ENCODE data around the gene BMP7. TPM values are rescaled to one million over a fixed set of nuclear protein-coding genes. Genes with fewer than 3 reads are reported as not detected.

The BMP7 gene
- total and polyA plus RNA-seq, 9 of the 15 experiments (the other 6 are each of a cell fraction or from before 2014, with no cell fraction given) = 0.18 TPM; not detected in 8

DNA sequence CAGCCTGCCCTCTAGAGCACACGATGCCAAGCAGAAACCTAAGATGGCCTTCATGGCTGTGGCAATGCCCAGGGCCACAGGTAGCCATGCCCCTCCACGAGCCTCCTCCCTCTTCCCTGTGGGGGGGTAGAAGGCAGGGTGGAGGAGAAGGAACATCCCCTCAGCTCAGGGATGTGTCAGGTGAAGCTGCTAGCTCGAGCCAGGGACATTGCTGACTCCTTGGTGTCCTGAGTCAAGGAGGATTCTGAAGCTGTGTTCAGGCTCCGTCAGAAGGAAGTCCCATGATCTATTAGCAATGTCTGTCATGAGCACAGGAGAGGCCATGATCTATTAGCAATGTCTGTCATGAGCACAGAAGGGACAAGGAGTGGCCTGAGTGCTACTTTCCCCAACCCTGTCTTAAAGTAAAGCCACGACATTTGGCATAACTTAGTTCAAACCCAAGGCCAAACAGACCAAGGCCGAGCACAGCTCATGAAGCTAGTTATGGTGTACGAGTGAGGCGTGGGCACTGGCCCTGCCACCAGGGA lies 87.8 kb downstream of the BMP7 start:
- Histone ChIP-seq H3K4me1 (replicated peaks in 1 of 2; ENCODE audit: control insufficient read depth in 2 of 2, insufficient read depth in 2 of 2, low read length in 2 of 2) (peaks cover 0 to 11% of the 10 kb centered on the region in 2 experiments; a peak in 2 of 5 replicates), H3K36me3 (ENCODE audit: control insufficient read depth, insufficient read depth, low read length) (no peaks in the 10 kb centered on the region), H4K20me1 (replicated peaks; ENCODE audit: control insufficient read depth, insufficient read depth, low read length) (no peaks in the 10 kb centered on the region), H3K79me2 (ENCODE audit: control insufficient read depth, insufficient read depth, low read length) (no peaks in the 10 kb centered on the region), H3K4me2 (ENCODE audit: insufficient read depth, low read length) (no peak overlapping the region), H3K9me1 (ENCODE audit: control insufficient read depth, insufficient read depth, low read length) (no peaks in the 10 kb centered on the region), H3K9me3 (replicated peaks; ENCODE audit: control insufficient read depth, insufficient read depth, low read depth, low read length) (no peaks in the 10 kb centered on the region; the same call in 1 of the 2 replicates), H3K27me3 (ENCODE audit: control insufficient read depth in 2 of 2, insufficient read depth in 2 of 2, low read length in 2 of 2) (peaks cover 23 to 69% of the 10 kb centered on the region in 2 experiments), H3K4me3 (no peak overlapping the region), H2AFZ (ENCODE audit: low read depth, low read length) (no peak overlapping the region), H3K27ac (ENCODE audit: extremely low read depth, low read depth, low read length) (no peak overlapping the region), H3K9ac (ENCODE audit: insufficient read depth in 1 of 2, low read depth in 2 of 2, low read length in 2 of 2) (no peak overlapping the region)
- FAIRE-seq (no peak), ATAC-seq (peak; percentile 53; the same call in 2 of the 3 replicates), DNase-seq (ENCODE audit: extremely low read depth in 1 of 4, low spot score in 3 of 4) (no peak)
- intact Hi-C loops (cut with micrococcal nuclease) = no loop called here
- BruUV-seq (replicated peaks) = no TSS peak
- ChIA-PET CTCF (ENCODE audit: low intra/inter-chr PET ratio) (no interaction called here), POLR2A (interaction anchor here (0.6 to 0.7 kb wide), 3 partner anchors 11 to 100 kb away, joined by 3 to 5 read pairs (median 3); no protein-coding TSS in a partner anchor)
- 2% methylated on average over 8 of the region's 8 CpGs for WGBS (ENCODE audit: insufficient coverage, low coverage, missing lambda C conversion rate)
- in situ Hi-C loops (cut with MboI) = no loop called here
- TF ChIP-seq ZBTB17 (CRISPR knock-in tag; IDR thresholded peaks at IDR 0.05) (peak; percentile 97), MTA3 (IDR thresholded peaks at IDR 0.05; ENCODE audit: borderline replicate concordance) (no peak), NONO (IDR thresholded peaks at IDR 0.05; ENCODE audit: low read depth in 2 of 2, low read length in 1 of 2) (no peak)
- TF ChIP-seq, protein P1, sequence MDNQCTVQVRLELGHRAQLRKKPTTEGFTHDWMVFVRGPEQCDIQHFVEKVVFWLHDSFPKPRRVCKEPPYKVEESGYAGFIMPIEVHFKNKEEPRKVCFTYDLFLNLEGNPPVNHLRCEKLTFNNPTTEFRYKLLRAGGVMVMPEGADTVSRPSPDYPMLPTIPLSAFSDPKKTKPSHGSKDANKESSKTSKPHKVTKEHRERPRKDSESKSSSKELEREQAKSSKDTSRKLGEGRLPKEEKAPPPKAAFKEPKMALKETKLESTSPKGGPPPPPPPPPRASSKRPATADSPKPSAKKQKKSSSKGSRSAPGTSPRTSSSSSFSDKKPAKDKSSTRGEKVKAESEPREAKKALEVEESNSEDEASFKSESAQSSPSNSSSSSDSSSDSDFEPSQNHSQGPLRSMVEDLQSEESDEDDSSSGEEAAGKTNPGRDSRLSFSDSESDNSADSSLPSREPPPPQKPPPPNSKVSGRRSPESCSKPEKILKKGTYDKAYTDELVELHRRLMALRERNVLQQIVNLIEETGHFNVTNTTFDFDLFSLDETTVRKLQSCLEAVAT (IDR thresholded peaks at IDR 0.05) = peak in 1 of 2 experiments; percentile 97; a peak in 2 of 4 replicates
- TF ChIP-seq, protein P2, sequence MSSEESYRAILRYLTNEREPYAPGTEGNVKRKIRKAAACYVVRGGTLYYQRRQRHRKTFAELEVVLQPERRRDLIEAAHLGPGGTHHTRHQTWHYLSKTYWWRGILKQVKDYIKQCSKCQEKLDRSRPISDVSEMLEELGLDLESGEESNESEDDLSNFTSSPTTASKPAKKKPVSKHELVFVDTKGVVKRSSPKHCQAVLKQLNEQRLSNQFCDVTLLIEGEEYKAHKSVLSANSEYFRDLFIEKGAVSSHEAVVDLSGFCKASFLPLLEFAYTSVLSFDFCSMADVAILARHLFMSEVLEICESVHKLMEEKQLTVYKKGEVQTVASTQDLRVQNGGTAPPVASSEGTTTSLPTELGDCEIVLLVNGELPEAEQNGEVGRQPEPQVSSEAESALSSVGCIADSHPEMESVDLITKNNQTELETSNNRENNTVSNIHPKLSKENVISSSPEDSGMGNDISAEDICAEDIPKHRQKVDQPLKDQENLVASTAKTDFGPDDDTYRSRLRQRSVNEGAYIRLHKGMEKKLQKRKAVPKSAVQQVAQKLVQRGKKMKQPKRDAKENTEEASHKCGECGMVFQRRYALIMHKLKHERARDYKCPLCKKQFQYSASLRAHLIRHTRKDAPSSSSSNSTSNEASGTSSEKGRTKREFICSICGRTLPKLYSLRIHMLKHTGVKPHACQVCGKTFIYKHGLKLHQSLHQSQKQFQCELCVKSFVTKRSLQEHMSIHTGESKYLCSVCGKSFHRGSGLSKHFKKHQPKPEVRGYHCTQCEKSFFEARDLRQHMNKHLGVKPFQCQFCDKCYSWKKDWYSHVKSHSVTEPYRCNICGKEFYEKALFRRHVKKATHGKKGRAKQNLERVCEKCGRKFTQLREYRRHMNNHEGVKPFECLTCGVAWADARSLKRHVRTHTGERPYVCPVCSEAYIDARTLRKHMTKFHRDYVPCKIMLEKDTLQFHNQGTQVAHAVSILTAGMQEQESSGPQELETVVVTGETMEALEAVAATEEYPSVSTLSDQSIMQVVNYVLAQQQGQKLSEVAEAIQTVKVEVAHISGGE (CRISPR knock-in tag; IDR thresholded peaks at IDR 0.05) = peak in 1 of 3 experiments; percentile 76; a peak in 2 of 6 replicates
- TF ChIP-seq, protein P3, sequence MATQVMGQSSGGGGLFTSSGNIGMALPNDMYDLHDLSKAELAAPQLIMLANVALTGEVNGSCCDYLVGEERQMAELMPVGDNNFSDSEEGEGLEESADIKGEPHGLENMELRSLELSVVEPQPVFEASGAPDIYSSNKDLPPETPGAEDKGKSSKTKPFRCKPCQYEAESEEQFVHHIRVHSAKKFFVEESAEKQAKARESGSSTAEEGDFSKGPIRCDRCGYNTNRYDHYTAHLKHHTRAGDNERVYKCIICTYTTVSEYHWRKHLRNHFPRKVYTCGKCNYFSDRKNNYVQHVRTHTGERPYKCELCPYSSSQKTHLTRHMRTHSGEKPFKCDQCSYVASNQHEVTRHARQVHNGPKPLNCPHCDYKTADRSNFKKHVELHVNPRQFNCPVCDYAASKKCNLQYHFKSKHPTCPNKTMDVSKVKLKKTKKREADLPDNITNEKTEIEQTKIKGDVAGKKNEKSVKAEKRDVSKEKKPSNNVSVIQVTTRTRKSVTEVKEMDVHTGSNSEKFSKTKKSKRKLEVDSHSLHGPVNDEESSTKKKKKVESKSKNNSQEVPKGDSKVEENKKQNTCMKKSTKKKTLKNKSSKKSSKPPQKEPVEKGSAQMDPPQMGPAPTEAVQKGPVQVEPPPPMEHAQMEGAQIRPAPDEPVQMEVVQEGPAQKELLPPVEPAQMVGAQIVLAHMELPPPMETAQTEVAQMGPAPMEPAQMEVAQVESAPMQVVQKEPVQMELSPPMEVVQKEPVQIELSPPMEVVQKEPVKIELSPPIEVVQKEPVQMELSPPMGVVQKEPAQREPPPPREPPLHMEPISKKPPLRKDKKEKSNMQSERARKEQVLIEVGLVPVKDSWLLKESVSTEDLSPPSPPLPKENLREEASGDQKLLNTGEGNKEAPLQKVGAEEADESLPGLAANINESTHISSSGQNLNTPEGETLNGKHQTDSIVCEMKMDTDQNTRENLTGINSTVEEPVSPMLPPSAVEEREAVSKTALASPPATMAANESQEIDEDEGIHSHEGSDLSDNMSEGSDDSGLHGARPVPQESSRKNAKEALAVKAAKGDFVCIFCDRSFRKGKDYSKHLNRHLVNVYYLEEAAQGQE (IDR thresholded peaks at IDR 0.05; ENCODE audit: borderline replicate concordance) = peak; percentile 59
- TF ChIP-seq, protein P3 (CRISPR knock-in tag; IDR thresholded peaks at IDR 0.05; ENCODE audit: low read depth) = no peak

Measured in K562 (cell line).